ENCODE measurements around the gene EEF1AKMT2.

DNA sequence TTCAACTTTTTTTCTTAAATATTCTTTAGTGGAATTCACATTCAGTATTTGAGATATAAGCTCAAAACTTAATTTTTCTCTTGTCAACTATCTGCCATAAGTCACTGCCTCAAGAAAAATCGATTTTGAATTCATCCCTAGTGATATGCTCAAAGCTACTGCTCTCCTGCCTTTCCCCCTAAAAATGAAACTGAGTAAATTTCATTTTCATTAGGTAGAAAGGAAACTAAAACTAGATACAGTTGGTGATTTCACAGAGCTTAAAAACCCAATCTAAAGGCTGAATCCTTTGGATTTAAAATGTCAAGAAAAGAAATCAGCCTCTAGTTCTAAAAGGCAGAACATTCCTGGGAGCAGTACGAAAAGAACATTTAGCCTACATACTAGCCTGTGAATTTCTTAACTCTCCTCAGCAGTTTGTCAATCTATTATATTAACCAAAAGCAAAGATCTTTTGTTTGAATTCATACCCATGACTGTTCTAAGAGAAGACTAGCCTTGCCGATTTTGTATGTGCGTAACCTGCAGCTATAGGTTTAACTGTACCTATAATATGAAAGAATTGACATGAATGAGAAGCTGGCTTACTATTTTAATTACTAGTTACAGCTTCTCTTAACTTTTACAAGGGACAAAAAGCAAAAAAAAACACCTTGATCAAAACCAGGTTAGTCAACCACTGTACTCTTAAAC lies 42.6 kb downstream of the EEF1AKMT2 start:
- TF ChIP-seq, protein P1, sequence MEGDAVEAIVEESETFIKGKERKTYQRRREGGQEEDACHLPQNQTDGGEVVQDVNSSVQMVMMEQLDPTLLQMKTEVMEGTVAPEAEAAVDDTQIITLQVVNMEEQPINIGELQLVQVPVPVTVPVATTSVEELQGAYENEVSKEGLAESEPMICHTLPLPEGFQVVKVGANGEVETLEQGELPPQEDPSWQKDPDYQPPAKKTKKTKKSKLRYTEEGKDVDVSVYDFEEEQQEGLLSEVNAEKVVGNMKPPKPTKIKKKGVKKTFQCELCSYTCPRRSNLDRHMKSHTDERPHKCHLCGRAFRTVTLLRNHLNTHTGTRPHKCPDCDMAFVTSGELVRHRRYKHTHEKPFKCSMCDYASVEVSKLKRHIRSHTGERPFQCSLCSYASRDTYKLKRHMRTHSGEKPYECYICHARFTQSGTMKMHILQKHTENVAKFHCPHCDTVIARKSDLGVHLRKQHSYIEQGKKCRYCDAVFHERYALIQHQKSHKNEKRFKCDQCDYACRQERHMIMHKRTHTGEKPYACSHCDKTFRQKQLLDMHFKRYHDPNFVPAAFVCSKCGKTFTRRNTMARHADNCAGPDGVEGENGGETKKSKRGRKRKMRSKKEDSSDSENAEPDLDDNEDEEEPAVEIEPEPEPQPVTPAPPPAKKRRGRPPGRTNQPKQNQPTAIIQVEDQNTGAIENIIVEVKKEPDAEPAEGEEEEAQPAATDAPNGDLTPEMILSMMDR (IDR thresholded peaks at IDR 0.05), result no peak
- no peak for TF ChIP-seq POLR2A (IDR thresholded peaks at IDR 0.05)
